ENCODE results near the gene OSTF1.

The OSTF1 gene

DNA sequence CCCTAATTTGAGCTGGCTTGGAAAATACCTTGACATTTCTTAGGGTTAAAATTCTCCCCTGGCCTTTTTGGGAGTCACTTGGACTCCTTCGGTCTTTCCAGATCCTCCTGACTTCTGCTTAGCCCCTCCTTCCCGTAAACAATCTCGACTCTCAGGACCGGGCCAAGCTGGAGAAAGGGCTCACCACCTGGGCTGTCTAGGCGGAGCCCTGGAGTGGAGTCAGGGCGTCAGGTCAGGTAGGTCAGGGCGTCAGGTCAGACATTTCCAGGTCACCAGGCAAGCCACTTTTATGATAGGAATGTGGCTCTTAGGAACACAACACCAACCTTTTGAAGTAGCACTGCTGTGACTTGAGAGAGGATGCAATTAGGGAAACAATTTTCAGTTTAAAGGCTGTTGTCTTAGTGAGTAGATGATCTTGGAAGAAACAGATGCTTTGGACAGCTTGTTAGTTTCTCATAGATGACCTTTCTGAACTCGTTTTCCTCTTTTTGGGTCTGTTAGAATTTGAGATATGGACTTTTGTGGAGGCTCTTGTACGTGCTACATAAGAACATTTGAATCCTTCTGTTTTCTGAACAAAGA, 12.8 kb downstream of the OSTF1 start:
- H3K27ac ChIP-seq (ENCODE audit: low read depth, low read length): no peak overlapping the region
- no peak for TF ChIP-seq EZH2phosphoT487 (conservative IDR thresholded peaks at IDR 0.05; ENCODE audit: low read length)
- TF ChIP-seq CTCF (IDR thresholded peaks at IDR 0.05; ENCODE audit: insufficient read depth, low read length, poor library complexity, severe bottlenecking): no peak
- no peaks in the 10 kb centered on the region for H3K9me2 ChIP-seq (replicated peaks; ENCODE audit: insufficient read depth, low read length)
- no peak overlapping the region for H3K4me3 ChIP-seq (ENCODE audit: insufficient read depth, low read length, poor library complexity, severe bottlenecking)
- H2AFZ ChIP-seq (ENCODE audit: low read depth, low read length, severe bottlenecking): no peak overlapping the region
- H3K36me3 ChIP-seq (ENCODE audit: low read length): no peaks in the 10 kb centered on the region
- no peaks in the 10 kb centered on the region for H3K9me3 ChIP-seq (ENCODE audit: insufficient read depth, low read length)
- no peak overlapping the region for H3K4me2 ChIP-seq (ENCODE audit: low read depth, low read length, poor library complexity, severe bottlenecking)
- H3K79me2 ChIP-seq (ENCODE audit: insufficient read depth, low read length): peaks cover 90% of the 10 kb centered on the region
- H3F3A ChIP-seq (ENCODE audit: insufficient read depth): no peaks in the 10 kb centered on the region
- no peaks in the 10 kb centered on the region for H4K20me1 ChIP-seq (ENCODE audit: low read depth, low read length)
- no peak overlapping the region for H3K9ac ChIP-seq (ENCODE audit: low read length)
- no peaks in the 10 kb centered on the region for H3K27me3 ChIP-seq (ENCODE audit: low read length)

GRCh38 chr9:75102177-75102790, 14.0 kb downstream of the OSTF1 start:
- TF ChIP-seq CTCF (IDR thresholded peaks at IDR 0.05; ENCODE audit: insufficient read depth, low read length, poor library complexity, severe bottlenecking): no peak
- no peak for TF ChIP-seq EZH2phosphoT487 (conservative IDR thresholded peaks at IDR 0.05; ENCODE audit: low read length)
- Histone ChIP-seq H3F3A (ENCODE audit: insufficient read depth) (no peaks in the 10 kb centered on the region), H3K9ac (ENCODE audit: low read length) (no peak overlapping the region), H3K9me2 (replicated peaks; ENCODE audit: insufficient read depth, low read length) (no peaks in the 10 kb centered on the region), H3K27me3 (ENCODE audit: low read length) (no peaks in the 10 kb centered on the region), H3K4me3 (ENCODE audit: insufficient read depth, low read length, poor library complexity, severe bottlenecking) (no peak overlapping the region), H2AFZ (ENCODE audit: low read depth, low read length, severe bottlenecking) (no peak overlapping the region), H3K79me2 (ENCODE audit: insufficient read depth, low read length) (peaks cover 87% of the 10 kb centered on the region), H3K36me3 (ENCODE audit: low read length) (no peaks in the 10 kb centered on the region), H3K27ac (ENCODE audit: low read depth, low read length) (no peak overlapping the region), H3K4me2 (ENCODE audit: low read depth, low read length, poor library complexity, severe bottlenecking) (no peak overlapping the region), H4K20me1 (ENCODE audit: low read depth, low read length) (no peaks in the 10 kb centered on the region), H3K9me3 (ENCODE audit: insufficient read depth, low read length) (no peaks in the 10 kb centered on the region)

GRCh38 chr9:75104607-75105006, 16.3 kb downstream of the OSTF1 start:
- no peaks in the 10 kb centered on the region for H3K9me3 ChIP-seq (ENCODE audit: insufficient read depth, low read length)
- no peak overlapping the region for H3K4me3 ChIP-seq (ENCODE audit: insufficient read depth, low read length, poor library complexity, severe bottlenecking)
- H3K79me2 ChIP-seq (ENCODE audit: insufficient read depth, low read length): peaks cover 86% of the 10 kb centered on the region
- no peak overlapping the region for H3K27ac ChIP-seq (ENCODE audit: low read depth, low read length)
- no peaks in the 10 kb centered on the region for H3K36me3 ChIP-seq (ENCODE audit: low read length)
- no peak overlapping the region for H3K4me2 ChIP-seq (ENCODE audit: low read depth, low read length, poor library complexity, severe bottlenecking)
- no peak for TF ChIP-seq CTCF (IDR thresholded peaks at IDR 0.05; ENCODE audit: insufficient read depth, low read length, poor library complexity, severe bottlenecking)
- no peak for TF ChIP-seq EZH2phosphoT487 (conservative IDR thresholded peaks at IDR 0.05; ENCODE audit: low read length)
- no peak overlapping the region for H2AFZ ChIP-seq (ENCODE audit: low read depth, low read length, severe bottlenecking)
- H3F3A ChIP-seq (ENCODE audit: insufficient read depth): no peaks in the 10 kb centered on the region
- no peaks in the 10 kb centered on the region for H3K9me2 ChIP-seq (replicated peaks; ENCODE audit: insufficient read depth, low read length)
- H4K20me1 ChIP-seq (ENCODE audit: low read depth, low read length): no peaks in the 10 kb centered on the region
- no peaks in the 10 kb centered on the region for H3K27me3 ChIP-seq (ENCODE audit: low read length)
- H3K9ac ChIP-seq (ENCODE audit: low read length): no peak overlapping the region
